SK-N-SH (cell line): Measurements from ENCODE around the gene RBMY1F.
"Not testable (repeated sequence)": the region's sequence is repeated elsewhere in the genome, so short reads cannot be mapped to it uniquely, and the experiment has no call there.

Source experiments
- CHD2 ChIP-seq: fragments of 150-350 bp; IDR thresholded peaks from 2 replicates; pipeline ENCODE4 v1.6.1; 2018; ENCODE audit warnings: low read length; ENCODE audit not compliant: partially characterized antibody
- ELF1 ChIP-seq: IDR thresholded peaks from 2 replicates; pipeline ENCODE4 v1.4.0; 2012
- FOXJ3 ChIP-seq: sonication (generic); formaldehyde crosslinking; IDR thresholded peaks from 2 replicates; pipeline ENCODE4 v1.5.1; 2020; ENCODE audit warnings: mild to moderate bottlenecking, missing genetic modification reagents
- GABPA ChIP-seq: IDR thresholded peaks from 2 replicates; pipeline ENCODE4 v1.4.0; 2012; ENCODE audit warnings: low read depth, mild to moderate bottlenecking
- MXI1 ChIP-seq: IDR thresholded peaks from 2 replicates; pipeline ENCODE4 v1.6.1; 2012; ENCODE audit warnings: mild to moderate bottlenecking, low read depth, low read length, improper control_type of control experiment
- RCOR1 ChIP-seq: fragments of 150-350 bp; IDR thresholded peaks from 2 replicates; pipeline ENCODE4 v1.6.1; 2017; ENCODE audit warnings: antibody characterized with exemption, low read length
- RFX5 ChIP-seq: IDR thresholded peaks from 2 replicates; pipeline ENCODE4 v1.6.1; 2012; ENCODE audit warnings: mild to moderate bottlenecking, improper control_type of control experiment, low read length
- SIN3A ChIP-seq: IDR thresholded peaks from 2 replicates; pipeline ENCODE4 v1.6.1; 2012; ENCODE audit warnings: low read depth, mild to moderate bottlenecking, low read length, moderate library complexity, borderline replicate concordance
- SMC3 ChIP-seq: IDR thresholded peaks from 2 replicates; pipeline ENCODE4 v1.6.1; 2012; ENCODE audit warnings: low read depth, low read length, improper control_type of control experiment
- TF ChIP-seq, protein P1 (sequence below): fragments of 200-600 bp; sonication (generic); IDR thresholded peaks from 2 replicates; pipeline ENCODE4 v1.6.1; 2017; ENCODE audit warnings: antibody characterized with exemption, mild to moderate bottlenecking, moderate library complexity
- TF ChIP-seq, protein P2 (sequence below): fragments of 150-350 bp; IDR thresholded peaks from 2 replicates; pipeline ENCODE4 v1.6.1; 2016; ENCODE audit warnings: mild to moderate bottlenecking, low read depth, low read length
- TF ChIP-seq, protein P3 (sequence below): IDR thresholded peaks from 2 replicates; pipeline ENCODE4 v1.4.0; 2012; ENCODE audit warnings: low read depth, borderline replicate concordance
- TF ChIP-seq, protein P4 (sequence below): IDR thresholded peaks from 2 replicates; pipeline ENCODE4; 2012
- TF ChIP-seq, protein P5 (sequence below): IDR thresholded peaks from 2 replicates; pipeline ENCODE4 v1.6.1; 2012; ENCODE audit warnings: mild to moderate bottlenecking, low read depth, low read length, moderate library complexity

DNA sequence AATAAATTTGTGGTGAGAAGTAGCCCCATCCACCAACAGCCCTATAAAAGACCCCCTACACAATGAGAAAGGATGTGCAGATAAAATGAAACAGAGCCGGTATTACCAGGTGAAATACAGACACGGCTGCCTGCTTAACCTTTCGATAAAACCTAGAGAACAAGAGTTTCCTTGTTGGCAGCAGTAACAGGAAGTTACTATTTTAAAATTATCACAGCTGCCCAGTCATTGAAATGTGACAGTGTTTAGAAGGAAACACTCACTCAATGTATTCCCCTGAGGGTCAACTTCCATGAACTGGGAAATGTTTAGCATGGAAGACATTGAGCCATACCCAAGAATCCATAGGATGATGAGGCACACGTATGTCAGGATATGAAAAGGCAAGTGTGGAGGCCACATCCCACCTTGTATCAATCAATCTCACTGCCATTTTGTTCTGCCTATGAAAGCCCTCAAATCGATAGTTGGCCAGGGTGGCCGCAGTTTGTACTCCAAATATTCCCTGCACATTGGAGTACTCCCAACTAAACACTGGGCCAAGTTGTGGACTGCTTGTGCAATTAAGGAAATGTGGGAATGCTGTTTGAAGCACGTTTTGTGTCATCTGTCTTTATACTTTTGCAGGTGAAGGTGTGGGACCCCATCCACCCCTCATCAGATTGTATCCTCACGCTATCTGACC, 41.6 kb downstream of the RBMY1F start:
- TF ChIP-seq, protein P1, sequence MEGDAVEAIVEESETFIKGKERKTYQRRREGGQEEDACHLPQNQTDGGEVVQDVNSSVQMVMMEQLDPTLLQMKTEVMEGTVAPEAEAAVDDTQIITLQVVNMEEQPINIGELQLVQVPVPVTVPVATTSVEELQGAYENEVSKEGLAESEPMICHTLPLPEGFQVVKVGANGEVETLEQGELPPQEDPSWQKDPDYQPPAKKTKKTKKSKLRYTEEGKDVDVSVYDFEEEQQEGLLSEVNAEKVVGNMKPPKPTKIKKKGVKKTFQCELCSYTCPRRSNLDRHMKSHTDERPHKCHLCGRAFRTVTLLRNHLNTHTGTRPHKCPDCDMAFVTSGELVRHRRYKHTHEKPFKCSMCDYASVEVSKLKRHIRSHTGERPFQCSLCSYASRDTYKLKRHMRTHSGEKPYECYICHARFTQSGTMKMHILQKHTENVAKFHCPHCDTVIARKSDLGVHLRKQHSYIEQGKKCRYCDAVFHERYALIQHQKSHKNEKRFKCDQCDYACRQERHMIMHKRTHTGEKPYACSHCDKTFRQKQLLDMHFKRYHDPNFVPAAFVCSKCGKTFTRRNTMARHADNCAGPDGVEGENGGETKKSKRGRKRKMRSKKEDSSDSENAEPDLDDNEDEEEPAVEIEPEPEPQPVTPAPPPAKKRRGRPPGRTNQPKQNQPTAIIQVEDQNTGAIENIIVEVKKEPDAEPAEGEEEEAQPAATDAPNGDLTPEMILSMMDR, result not testable (repeated sequence)
- not testable (repeated sequence) for TF ChIP-seq GABPA; RCOR1; SMC3; SIN3A; RFX5; CHD2; FOXJ3 (CRISPR knock-in tag); ELF1; MXI1
- TF ChIP-seq, protein P2, sequence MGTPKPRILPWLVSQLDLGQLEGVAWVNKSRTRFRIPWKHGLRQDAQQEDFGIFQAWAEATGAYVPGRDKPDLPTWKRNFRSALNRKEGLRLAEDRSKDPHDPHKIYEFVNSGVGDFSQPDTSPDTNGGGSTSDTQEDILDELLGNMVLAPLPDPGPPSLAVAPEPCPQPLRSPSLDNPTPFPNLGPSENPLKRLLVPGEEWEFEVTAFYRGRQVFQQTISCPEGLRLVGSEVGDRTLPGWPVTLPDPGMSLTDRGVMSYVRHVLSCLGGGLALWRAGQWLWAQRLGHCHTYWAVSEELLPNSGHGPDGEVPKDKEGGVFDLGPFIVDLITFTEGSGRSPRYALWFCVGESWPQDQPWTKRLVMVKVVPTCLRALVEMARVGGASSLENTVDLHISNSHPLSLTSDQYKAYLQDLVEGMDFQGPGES, result not testable (repeated sequence)
- TF ChIP-seq, protein P3, sequence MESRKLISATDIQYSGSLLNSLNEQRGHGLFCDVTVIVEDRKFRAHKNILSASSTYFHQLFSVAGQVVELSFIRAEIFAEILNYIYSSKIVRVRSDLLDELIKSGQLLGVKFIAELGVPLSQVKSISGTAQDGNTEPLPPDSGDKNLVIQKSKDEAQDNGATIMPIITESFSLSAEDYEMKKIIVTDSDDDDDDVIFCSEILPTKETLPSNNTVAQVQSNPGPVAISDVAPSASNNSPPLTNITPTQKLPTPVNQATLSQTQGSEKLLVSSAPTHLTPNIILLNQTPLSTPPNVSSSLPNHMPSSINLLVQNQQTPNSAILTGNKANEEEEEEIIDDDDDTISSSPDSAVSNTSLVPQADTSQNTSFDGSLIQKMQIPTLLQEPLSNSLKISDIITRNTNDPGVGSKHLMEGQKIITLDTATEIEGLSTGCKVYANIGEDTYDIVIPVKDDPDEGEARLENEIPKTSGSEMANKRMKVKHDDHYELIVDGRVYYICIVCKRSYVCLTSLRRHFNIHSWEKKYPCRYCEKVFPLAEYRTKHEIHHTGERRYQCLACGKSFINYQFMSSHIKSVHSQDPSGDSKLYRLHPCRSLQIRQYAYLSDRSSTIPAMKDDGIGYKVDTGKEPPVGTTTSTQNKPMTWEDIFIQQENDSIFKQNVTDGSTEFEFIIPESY, result not testable (repeated sequence)
- TF ChIP-seq, protein P4, sequence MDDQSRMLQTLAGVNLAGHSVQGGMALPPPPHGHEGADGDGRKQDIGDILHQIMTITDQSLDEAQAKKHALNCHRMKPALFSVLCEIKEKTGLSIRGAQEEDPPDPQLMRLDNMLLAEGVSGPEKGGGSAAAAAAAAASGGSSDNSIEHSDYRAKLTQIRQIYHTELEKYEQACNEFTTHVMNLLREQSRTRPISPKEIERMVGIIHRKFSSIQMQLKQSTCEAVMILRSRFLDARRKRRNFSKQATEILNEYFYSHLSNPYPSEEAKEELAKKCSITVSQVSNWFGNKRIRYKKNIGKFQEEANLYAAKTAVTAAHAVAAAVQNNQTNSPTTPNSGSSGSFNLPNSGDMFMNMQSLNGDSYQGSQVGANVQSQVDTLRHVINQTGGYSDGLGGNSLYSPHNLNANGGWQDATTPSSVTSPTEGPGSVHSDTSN, result not testable (repeated sequence)
- TF ChIP-seq, protein P5, sequence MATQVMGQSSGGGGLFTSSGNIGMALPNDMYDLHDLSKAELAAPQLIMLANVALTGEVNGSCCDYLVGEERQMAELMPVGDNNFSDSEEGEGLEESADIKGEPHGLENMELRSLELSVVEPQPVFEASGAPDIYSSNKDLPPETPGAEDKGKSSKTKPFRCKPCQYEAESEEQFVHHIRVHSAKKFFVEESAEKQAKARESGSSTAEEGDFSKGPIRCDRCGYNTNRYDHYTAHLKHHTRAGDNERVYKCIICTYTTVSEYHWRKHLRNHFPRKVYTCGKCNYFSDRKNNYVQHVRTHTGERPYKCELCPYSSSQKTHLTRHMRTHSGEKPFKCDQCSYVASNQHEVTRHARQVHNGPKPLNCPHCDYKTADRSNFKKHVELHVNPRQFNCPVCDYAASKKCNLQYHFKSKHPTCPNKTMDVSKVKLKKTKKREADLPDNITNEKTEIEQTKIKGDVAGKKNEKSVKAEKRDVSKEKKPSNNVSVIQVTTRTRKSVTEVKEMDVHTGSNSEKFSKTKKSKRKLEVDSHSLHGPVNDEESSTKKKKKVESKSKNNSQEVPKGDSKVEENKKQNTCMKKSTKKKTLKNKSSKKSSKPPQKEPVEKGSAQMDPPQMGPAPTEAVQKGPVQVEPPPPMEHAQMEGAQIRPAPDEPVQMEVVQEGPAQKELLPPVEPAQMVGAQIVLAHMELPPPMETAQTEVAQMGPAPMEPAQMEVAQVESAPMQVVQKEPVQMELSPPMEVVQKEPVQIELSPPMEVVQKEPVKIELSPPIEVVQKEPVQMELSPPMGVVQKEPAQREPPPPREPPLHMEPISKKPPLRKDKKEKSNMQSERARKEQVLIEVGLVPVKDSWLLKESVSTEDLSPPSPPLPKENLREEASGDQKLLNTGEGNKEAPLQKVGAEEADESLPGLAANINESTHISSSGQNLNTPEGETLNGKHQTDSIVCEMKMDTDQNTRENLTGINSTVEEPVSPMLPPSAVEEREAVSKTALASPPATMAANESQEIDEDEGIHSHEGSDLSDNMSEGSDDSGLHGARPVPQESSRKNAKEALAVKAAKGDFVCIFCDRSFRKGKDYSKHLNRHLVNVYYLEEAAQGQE, result not testable (repeated sequence)
